IPS-11a (cell line): Measurements from ENCODE around the gene PPT1.
A peak's percentile ranks its signal among the peaks of the same experiment; 100 is the strongest.
"Not testable (repeated sequence)": the region's sequence is repeated elsewhere in the genome, so short reads cannot be mapped to it uniquely, and the experiment has no call there.

Experiments
- H3K4me3 ChIP-seq: one replicate; pipeline ENCODE4 v1.5.1; 2013; ENCODE audit warnings: low read depth, low read length, control low read depth

Gene PPT1

GRCh38 chr1:40057310-40058030, 39.6 kb downstream of the PPT1 start:
- no peak overlapping the region for H3K4me3 ChIP-seq

GRCh38 chr1:40056519-40057309, 40.3 kb downstream of the PPT1 start:
- no peak overlapping the region for H3K4me3 ChIP-seq

GRCh38 chr1:40053138-40053887, 43.7 kb downstream of the PPT1 start:
- H3K4me3 ChIP-seq = no peak overlapping the region

GRCh38 chr1:40050863-40051262, 46.2 kb downstream of the PPT1 start:
- no peak overlapping the region for H3K4me3 ChIP-seq

- H3K4me3 ChIP-seq = no peak overlapping the region
Observed at GRCh38 chr1:40049725-40050124, 47.3 kb downstream of the PPT1 start.

- H3K4me3 ChIP-seq = no peak overlapping the region
Observed at GRCh38 chr1:40047769-40048168, 49.3 kb downstream of the PPT1 start.

GRCh38 chr1:40047276-40047675, 49.8 kb downstream of the PPT1 start:
- no peak overlapping the region for H3K4me3 ChIP-seq

GRCh38 chr1:40045766-40046165, 51.3 kb downstream of the PPT1 start:
- H3K4me3 ChIP-seq = no peak overlapping the region

GRCh38 chr1:40045182-40045581, 51.9 kb downstream of the PPT1 start:
- no peak overlapping the region for H3K4me3 ChIP-seq

- H3K4me3 ChIP-seq = no peak overlapping the region
Observed at GRCh38 chr1:40044110-40044509, 52.9 kb downstream of the PPT1 start.

- no peak overlapping the region for H3K4me3 ChIP-seq
Observed at GRCh38 chr1:40042341-40042740, 54.7 kb downstream of the PPT1 start.

GRCh38 chr1:40041466-40041838, 55.6 kb downstream of the PPT1 start:
- peak overlapping the region; percentile 91 for H3K4me3 ChIP-seq

GRCh38 chr1:40040511-40041465, 56.3 kb downstream of the PPT1 start, which contains the start of gene CAP1:
Gene CAP1 (plus strand): TSS chr1:40040729. CDS start chr1:40059347, 18,618 bp downstream.
- peak within 1 kb of the TSS; percentile 93 for H3K4me3 ChIP-seq

- peak overlapping the region; percentile 93 for H3K4me3 ChIP-seq
Observed at GRCh38 chr1:40039757-40040510, 57.1 kb downstream of the PPT1 start.

GRCh38 chr1:40039245-40039756, 57.8 kb downstream of the PPT1 start:
- peak overlapping the region; percentile 93 for H3K4me3 ChIP-seq

GRCh38 chr1:40038697-40039096, 58.4 kb downstream of the PPT1 start:
- H3K4me3 ChIP-seq = no peak overlapping the region

GRCh38 chr1:40037254-40037653, 59.8 kb downstream of the PPT1 start:
- not testable (repeated sequence) for H3K4me3 ChIP-seq

- H3K4me3 ChIP-seq = no peak overlapping the region
Observed at GRCh38 chr1:40036574-40036973, 60.5 kb downstream of the PPT1 start.

GRCh38 chr1:40034869-40035268, 62.2 kb downstream of the PPT1 start:
- H3K4me3 ChIP-seq = no peak overlapping the region
